CD4-positive, alpha-beta T cell (primary cell): ENCODE results near the gene UBE2I. TPM values are rescaled to one million over a fixed set of nuclear protein-coding genes. Genes with fewer than 3 reads are reported as not detected.

Experiments
- ATAC-seq: fragments of 200-7000 bp; cut with Tn5 transposase; one replicate; pipeline ENCODE4 v1.10.0; 2022; ENCODE audit warnings: mild to moderate bottlenecking; ENCODE audit not compliant: poor library complexity
- CTCF ChIA-PET: fragments of 350-600 bp; sonication (Branson Sonifier 250); formaldehyde crosslinking; loops from one replicate; lab custom pipeline; 2021; ENCODE audit warnings: antibody characterized with exemption, inconsistent platforms; lab: Charles Lee
- POLR2A ChIA-PET: fragments of 350-600 bp; sonication (Branson Sonifier 250); formaldehyde crosslinking; loops from one replicate; lab custom pipeline; 2021; ENCODE audit warnings: antibody characterized with exemption, inconsistent platforms; lab: Charles Lee
- DNase-seq, 14 experiments: peaks; one replicate each; pipeline ENCODE4 v3.0.0-alpha.2; 2013 to 2020; ENCODE audit warnings: mixed read lengths in 2 of 14
- H3K27ac ChIP-seq, 2 donors: one replicate each; pipeline versions ENCODE4 v1.5.1 to v1.7.0; 2013; ENCODE audit warnings: low read length in 2 of 2, low read depth in 1 of 2, mild to moderate bottlenecking in 1 of 2
- H3K27me3 ChIP-seq, 2 experiments: 1 replicate in 1 of 2; 2 replicates in 1 of 2; pipeline versions ENCODE4 v1.6.1 to v1.7.0; 2013; ENCODE audit warnings: low read length in 2 of 2, control low read depth in 1 of 2, mild to moderate bottlenecking in 1 of 2, moderate library complexity in 1 of 2; ENCODE audit not compliant: insufficient read depth in 2 of 2, control insufficient read depth in 1 of 2
- H3K36me3 ChIP-seq: one replicate; pipeline ENCODE4 v1.6.1; 2013; ENCODE audit warnings: low read length, control low read depth; ENCODE audit not compliant: insufficient read depth
- H3K4me1 ChIP-seq: one replicate; pipeline ENCODE4 v1.6.1; 2013; ENCODE audit warnings: low read length, control low read depth; ENCODE audit not compliant: insufficient read depth
- H3K4me3 ChIP-seq: one replicate; pipeline ENCODE4 v1.5.1; 2013; ENCODE audit warnings: mild to moderate bottlenecking, low read length, moderate library complexity
- H3K9me3 ChIP-seq, 2 experiments: 1 replicate in 1 of 2; 2 replicates in 1 of 2; pipeline versions ENCODE4 v1.6.1 to v1.7.0; 2013; ENCODE audit warnings: low read length in 2 of 2, mild to moderate bottlenecking in 2 of 2, control low read depth in 1 of 2, moderate library complexity in 1 of 2; ENCODE audit not compliant: control insufficient read depth in 1 of 2, insufficient read depth in 1 of 2
- H3K27ac Mint-ChIP-seq: one replicate; pipeline ENCODE4 v1.8.0; 2020; ENCODE audit warnings: mixed read lengths
- H3K27me3 Mint-ChIP-seq: one replicate; pipeline ENCODE4 v1.8.0; 2021; ENCODE audit warnings: mixed read lengths
- H3K36me3 Mint-ChIP-seq: one replicate; pipeline ENCODE4 v1.8.0; 2021; ENCODE audit warnings: low read depth, mixed read lengths
- H3K4me1 Mint-ChIP-seq: one replicate; pipeline ENCODE4 v1.8.0; 2021; ENCODE audit warnings: low read depth, mixed read lengths
- H3K4me3 Mint-ChIP-seq: one replicate; pipeline ENCODE4 v1.8.0; 2020; ENCODE audit warnings: mild to moderate bottlenecking, mixed read lengths
- H3K9me3 Mint-ChIP-seq: one replicate; pipeline ENCODE4 v1.8.0; 2020; ENCODE audit warnings: mixed read lengths
- CTCF ChIP-seq: fragments of 200-600 bp; IDR thresholded peaks from one replicate; pipeline ENCODE4 v1.8.0; 2022; ENCODE audit warnings: antibody characterized with exemption, mild to moderate bottlenecking
- intact Hi-C, 2 experiments: fragments of 100-400 bp; cut with DNase I in 1 of 2; cut with micrococcal nuclease in 1 of 2; formaldehyde crosslinking; loops; one replicate each; pipeline versions ENCODE4 v1.15.1 to v1.9.0; 2023 to 2025; cut with DNase I, micrococcal nuclease
- total RNA-seq, 174 experiments: library from RNA in 2 of 174; stranded (reverse) in 2 of 174; gene quantifications; one replicate each; pipeline ENCODE4 v1.2.3 and lab custom pipeline; 2021 to 2026

UBE2I gene
- total RNA-seq, 2 experiments from 2014 or later, result 247 to 252 TPM

- Mint-ChIP-seq H3K27ac (no peak overlapping the region), H3K27me3 (peaks cover 24% of the 10 kb centered on the region), H3K36me3 (no peaks in the 10 kb centered on the region), H3K4me1 (no peaks in the 10 kb centered on the region), H3K4me3 (no peak overlapping the region), H3K9me3 (no peaks in the 10 kb centered on the region)
- DNase-seq (no peak), ATAC-seq (no peak)
- Histone ChIP-seq H3K36me3 (no peaks in the 10 kb centered on the region), H3K27ac (no peak overlapping the region), H3K9me3 (peaks cover 0 to 9% of the 10 kb centered on the region in 2 experiments), H3K4me3 (no peak overlapping the region), H3K27me3 (peaks cover 9 to 22% of the 10 kb centered on the region in 2 experiments), H3K4me1 (peaks cover 11% of the 10 kb centered on the region)
- TF ChIP-seq CTCF, result no peak
- CTCF ChIA-PET, result no interaction called here
- intact Hi-C loops, result no loop called here
- POLR2A ChIA-PET, result no interaction called here
Observed at GRCh38 chr16:1275791-1276579, 33.5 kb upstream of the UBE2I start.

- intact Hi-C loops, result no loop called here
- Histone ChIP-seq H3K27me3 (peaks cover 9 to 22% of the 10 kb centered on the region in 2 experiments), H3K4me1 (peaks cover 9% of the 10 kb centered on the region), H3K36me3 (no peaks in the 10 kb centered on the region), H3K27ac (no peak overlapping the region), H3K4me3 (no peak overlapping the region), H3K9me3 (peaks cover 0 to 9% of the 10 kb centered on the region in 2 experiments)
- CTCF ChIA-PET, result no interaction called here
- TF ChIP-seq CTCF, result no peak
- DNase-seq, result no peak
- H3K4me1 Mint-ChIP-seq, result no peaks in the 10 kb centered on the region
- ATAC-seq, result no peak
- H3K36me3 Mint-ChIP-seq, result no peaks in the 10 kb centered on the region
- no peak overlapping the region for H3K4me3 Mint-ChIP-seq
- H3K9me3 Mint-ChIP-seq, result no peaks in the 10 kb centered on the region
- POLR2A ChIA-PET, result no interaction called here
- no peak overlapping the region for H3K27ac Mint-ChIP-seq
- H3K27me3 Mint-ChIP-seq, result peaks cover 24% of the 10 kb centered on the region
Observed at GRCh38 chr16:1276580-1276878, 32.9 kb upstream of the UBE2I start.

GRCh38 chr16:1277151-1277598 is 32.3 kb upstream of the UBE2I start:
- Mint-ChIP-seq H3K4me3 (no peak overlapping the region), H3K36me3 (no peaks in the 10 kb centered on the region), H3K9me3 (no peaks in the 10 kb centered on the region), H3K27me3 (peaks cover 24% of the 10 kb centered on the region), H3K27ac (no peak overlapping the region), H3K4me1 (no peaks in the 10 kb centered on the region)
- Histone ChIP-seq H3K27me3 (peaks cover 6 to 21% of the 10 kb centered on the region in 2 experiments), H3K4me1 (peaks cover 2% of the 10 kb centered on the region), H3K4me3 (no peak overlapping the region), H3K27ac (no peak overlapping the region), H3K9me3 (peaks cover 0 to 6% of the 10 kb centered on the region in 2 experiments), H3K36me3 (no peaks in the 10 kb centered on the region)
- TF ChIP-seq CTCF, result no peak
- intact Hi-C loops, result no loop called here
- DNase-seq (no peak), ATAC-seq (no peak)
- ChIA-PET POLR2A (no interaction called here), CTCF (no interaction called here)
